Tibial artery (tissue), 4 donors: Measurements from ENCODE around the gene PIANP.
A peak's percentile ranks its signal among the peaks of the same experiment; 100 is the strongest.

Experiments used
- DNase-seq, 2 donors: peaks; one replicate each; pipeline ENCODE4 v3.0.0-alpha.2; 2019
- H3K27ac ChIP-seq, 2 donors: fragments of 200-600 bp; sonication (generic) in 1 of 2; 1 replicate in 1 of 2; 2 replicates in 1 of 2; pipeline ENCODE4 v1.5.1; 2018 to 2019; ENCODE audit warnings: mild to moderate bottlenecking in 1 of 2
- H3K27me3 ChIP-seq, 2 donors: fragments of 200-600 bp; sonication (generic) in 1 of 2; one replicate each; pipeline versions ENCODE4 v1.5.1 to v1.6.0; 2016 to 2019
- H3K36me3 ChIP-seq, 3 donors: fragments of 200-600 bp; sonication (generic) in 2 of 3; one replicate each; pipeline ENCODE4 v1.5.1; 2016 to 2019; ENCODE audit warnings: mild to moderate bottlenecking in 2 of 3
- H3K4me1 ChIP-seq, 4 donors: fragments of 200-600 bp; sonication (generic) in 2 of 4; 1 replicate in 3 of 4; 2 replicates in 1 of 4; pipeline ENCODE4 v1.5.1; 2016 to 2019
- H3K4me3 ChIP-seq, 2 donors: fragments of 200-600 bp; sonication (generic) in 1 of 2; 1 replicate in 1 of 2; 2 replicates in 1 of 2; pipeline ENCODE4 v1.5.1; 2018 to 2019; ENCODE audit warnings: mild to moderate bottlenecking in 2 of 2
- H3K9me3 ChIP-seq, 3 donors: fragments of 200-600 bp; sonication (generic) in 1 of 3; one replicate each; pipeline ENCODE4 v1.5.1; 2016 to 2019
- CTCF ChIP-seq, 2 experiments: fragments of 200-600 bp in 1 of 2; fragments of 450-650 bp in 1 of 2; IDR thresholded peaks; one replicate each; pipeline ENCODE4 v1.5.1; 2017 to 2019; ENCODE audit warnings: antibody characterized with exemption in 2 of 2, mild to moderate bottlenecking in 1 of 2, moderate library complexity in 1 of 2
- intact Hi-C: fragments of 100-400 bp; cut with DNase I; formaldehyde crosslinking; loops from one replicate; pipeline ENCODE4 v1.15.0; 2023; ENCODE audit warnings: low total_unique reads

The PIANP gene

GRCh38 chr12:6685814-6686213 lies 14.8 kb downstream of the PIANP start:
- intact Hi-C loops, result no loop called here
- Histone ChIP-seq H3K27ac (no peak overlapping the region), H3K4me1 (peaks cover 0 to 40% (median 22%) of the 10 kb centered on the region in 4 donors)

GRCh38 chr12:6684609-6685008 lies 16.0 kb downstream of the PIANP start:
- DNase-seq, result no peak
- no peak overlapping the region for H3K4me3 ChIP-seq
- H3K27me3 ChIP-seq, result no peaks in the 10 kb centered on the region
- no peak overlapping the region for H3K27ac ChIP-seq
- peaks cover 1 to 17% (median 8%) of the 10 kb centered on the region in 3 donors for H3K36me3 ChIP-seq
- intact Hi-C loops, result no loop called here
- H3K4me1 ChIP-seq, result peaks cover 0 to 31% (median 17%) of the 10 kb centered on the region in 4 donors
- peak; percentile 24 to 32 for TF ChIP-seq CTCF (IDR thresholded peaks at IDR 0.05)
- H3K9me3 ChIP-seq, result no peaks in the 10 kb centered on the region

More at GRCh38 chr12:6685814-6686213, 14.8 kb downstream of the PIANP start:
- no peaks in the 10 kb centered on the region for H3K27me3 ChIP-seq
- TF ChIP-seq CTCF (IDR thresholded peaks at IDR 0.05), result no peak
- no peak overlapping the region for H3K4me3 ChIP-seq
- H3K36me3 ChIP-seq, result peaks cover 0 to 5% (median 0%) of the 10 kb centered on the region in 3 donors
- no peaks in the 10 kb centered on the region for H3K9me3 ChIP-seq
- DNase-seq, result no peak

GRCh38 chr12:6676962-6677361 lies 23.7 kb downstream of the PIANP start:
- TF ChIP-seq CTCF (IDR thresholded peaks at IDR 0.05), result no peak
- no peaks in the 10 kb centered on the region for H3K4me1 ChIP-seq
- DNase-seq, result no peak
- H3K4me3 ChIP-seq, result no peak overlapping the region
- intact Hi-C loops, result no loop called here
- H3K27ac ChIP-seq, result no peak overlapping the region
- peaks cover 66 to 90% (median 83%) of the 10 kb centered on the region in 3 donors for H3K36me3 ChIP-seq
- H3K9me3 ChIP-seq, result no peaks in the 10 kb centered on the region
- no peaks in the 10 kb centered on the region for H3K27me3 ChIP-seq

- Histone ChIP-seq H3K4me1 (no peaks in the 10 kb centered on the region), H3K9me3 (no peaks in the 10 kb centered on the region), H3K27me3 (no peaks in the 10 kb centered on the region), H3K27ac (no peak overlapping the region), H3K36me3 (peaks cover 87 to 100% (median 99%) of the 10 kb centered on the region in 3 donors), H3K4me3 (no peak overlapping the region)
- no peak for DNase-seq
- no peak for TF ChIP-seq CTCF (IDR thresholded peaks at IDR 0.05)
- intact Hi-C loops, result no loop called here
These were observed 28.5 kb downstream of the PIANP start for GRCh38 chr12:6672143-6672542.

GRCh38 chr12:6667559-6668210 lies 32.9 kb downstream of the PIANP start:
- Histone ChIP-seq H3K4me1 (no peaks in the 10 kb centered on the region), H3K36me3 (peaks cover 59 to 68% (median 60%) of the 10 kb centered on the region in 3 donors), H3K27ac (no peak overlapping the region), H3K27me3 (no peaks in the 10 kb centered on the region), H3K9me3 (no peaks in the 10 kb centered on the region), H3K4me3 (no peak overlapping the region)
- intact Hi-C loops, result loop anchor here (10.0 kb wide), 1 partner anchor 53 kb away; no protein-coding TSS in a partner anchor
- TF ChIP-seq CTCF (IDR thresholded peaks at IDR 0.05), result no peak
- no peak for DNase-seq
